Effector CD8-positive, alpha-beta T cell (primary cell): ENCODE measurements around the gene CHCT1.

Experiments used
- DNase-seq: peaks from one replicate; lab custom pipeline; 2025; lab: John Stamatoyannopoulos, UW

Gene CHCT1

DNA sequence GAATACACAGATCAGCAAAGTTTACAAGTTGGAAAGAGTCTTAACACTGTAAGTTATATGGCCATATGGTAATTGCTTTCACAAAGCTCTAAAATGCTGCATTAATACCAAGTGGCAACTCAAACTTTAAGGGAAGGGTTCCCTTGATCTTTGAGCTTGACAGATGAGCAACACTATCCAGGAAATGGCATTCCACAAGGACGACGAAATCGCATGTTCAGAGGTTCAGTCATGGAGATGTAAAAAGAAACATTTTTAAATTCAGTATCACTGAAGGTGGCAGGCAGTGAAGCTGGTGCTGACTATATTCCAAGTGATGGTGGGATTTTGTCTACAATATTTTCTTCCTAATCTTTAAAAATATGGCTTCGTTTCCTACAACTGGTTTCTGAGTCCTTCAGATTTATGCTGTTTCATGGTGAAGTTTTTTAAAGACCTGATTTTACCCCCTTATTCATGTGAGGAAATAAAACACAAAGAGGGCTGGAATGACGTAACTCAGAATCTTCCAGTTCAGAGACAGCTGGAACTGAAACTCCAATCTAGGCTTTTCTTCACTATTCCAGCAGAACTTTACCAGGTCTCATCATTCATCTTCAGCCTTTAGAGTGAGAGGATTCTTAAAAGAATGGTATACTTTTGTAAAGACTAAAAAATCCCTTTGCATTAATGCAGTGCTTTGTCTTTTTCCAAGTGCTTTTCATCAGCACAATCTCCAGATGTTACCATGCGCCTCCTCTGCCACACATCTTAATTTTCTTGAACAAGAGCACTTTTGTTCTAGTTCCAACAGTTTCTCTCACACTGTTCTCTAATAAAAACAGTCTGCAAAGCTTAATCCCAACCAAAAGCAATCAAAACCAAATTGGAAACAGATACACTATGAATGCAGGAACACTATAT, 20.2 kb downstream of the CHCT1 start:
- no peak for DNase-seq

DNA sequence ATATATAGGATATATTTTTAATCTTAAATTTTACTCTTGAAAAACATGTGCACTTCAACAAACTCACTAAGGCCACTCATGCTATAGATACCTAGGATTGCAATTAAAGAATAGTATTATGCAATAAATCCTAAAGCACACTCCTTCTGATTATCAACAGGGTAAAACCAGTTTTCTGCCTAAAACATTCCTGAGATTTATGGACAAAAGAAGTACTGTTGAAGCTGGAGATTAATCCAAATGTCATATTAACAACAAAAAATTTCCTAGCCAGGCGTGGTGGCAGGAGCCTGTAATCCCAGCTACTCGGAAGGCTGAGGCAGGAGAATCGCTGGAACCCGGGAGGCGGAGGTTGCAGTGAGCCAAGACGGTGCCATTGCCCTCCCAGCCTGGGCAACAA, 21.4 kb downstream of the CHCT1 start:
- DNase-seq: no peak

DNA sequence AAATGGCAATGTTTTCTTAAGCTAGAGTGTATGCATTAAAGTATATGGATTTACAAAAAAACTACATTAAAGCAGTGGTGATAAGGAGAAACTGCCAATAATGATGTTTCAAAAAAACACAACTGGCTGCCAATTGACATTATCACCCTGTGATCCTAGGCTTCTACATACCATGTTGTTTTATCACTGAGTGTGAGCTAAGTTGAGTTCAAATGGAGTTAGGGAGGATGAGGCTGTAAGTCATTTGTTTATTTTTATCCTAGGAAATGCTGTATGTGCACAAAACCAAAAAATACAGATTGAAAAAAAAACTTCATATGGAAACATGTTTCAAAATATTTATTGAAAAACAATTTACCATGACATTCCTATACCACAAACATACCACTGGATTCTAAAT, 22.9 kb downstream of the CHCT1 start:
- no peak for DNase-seq

DNA sequence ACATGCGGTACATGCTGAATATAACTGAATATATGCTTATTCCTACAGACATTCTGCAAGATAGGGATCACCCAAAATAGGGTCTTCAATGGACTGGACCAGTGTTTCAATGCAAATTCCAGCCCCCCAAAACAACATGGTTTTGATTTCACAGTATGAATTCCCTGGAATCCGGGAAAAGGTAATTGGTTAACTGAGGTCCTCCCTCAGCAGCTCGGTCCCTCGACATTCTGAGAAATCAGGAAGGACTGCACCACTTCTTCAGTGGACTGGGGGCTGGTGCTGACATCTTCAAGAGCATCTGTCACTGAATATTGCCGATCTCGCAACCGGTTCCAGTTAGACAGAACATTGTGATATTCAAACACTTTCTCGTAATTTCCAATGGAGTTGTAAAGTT, 25.1 kb downstream of the CHCT1 start:
- no peak for DNase-seq

DNA sequence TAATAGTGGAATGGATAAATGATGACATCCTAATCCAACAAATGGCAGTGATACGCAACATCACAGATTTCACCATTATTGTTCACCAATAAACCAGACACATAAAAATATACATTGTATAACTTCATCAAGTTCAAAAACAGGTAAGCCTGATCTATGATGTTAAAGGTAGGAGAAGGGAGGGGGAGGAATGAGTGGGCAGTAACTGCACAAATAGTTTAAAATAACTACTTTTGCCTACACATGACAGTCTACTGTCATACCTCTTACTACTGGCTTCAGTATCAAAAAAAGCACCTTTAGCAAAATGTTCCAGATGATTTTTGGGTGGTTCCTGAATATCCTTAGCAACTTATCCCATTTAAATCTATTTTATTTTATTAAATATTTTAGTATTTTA, 28.8 kb downstream of the CHCT1 start:
- no peak for DNase-seq

DNA sequence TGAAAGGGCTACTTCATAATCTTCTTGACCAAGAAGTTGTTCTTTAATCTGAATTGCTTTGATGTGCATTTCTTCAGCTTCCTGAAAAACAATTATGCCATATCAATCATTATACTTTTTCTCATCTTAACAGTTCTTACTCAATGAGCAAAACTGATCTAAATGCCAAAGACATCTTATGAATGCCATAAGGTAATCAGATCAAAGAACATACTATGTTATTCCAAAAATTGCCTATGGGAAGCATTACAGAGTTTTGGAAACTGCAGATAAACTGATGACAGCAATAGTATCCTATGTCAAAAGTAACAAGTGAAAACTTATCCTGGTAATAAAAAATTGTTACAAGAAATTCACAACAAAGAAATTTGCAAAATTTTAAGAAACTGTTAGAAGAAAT, 29.7 kb downstream of the CHCT1 start:
- DNase-seq: no peak

DNA sequence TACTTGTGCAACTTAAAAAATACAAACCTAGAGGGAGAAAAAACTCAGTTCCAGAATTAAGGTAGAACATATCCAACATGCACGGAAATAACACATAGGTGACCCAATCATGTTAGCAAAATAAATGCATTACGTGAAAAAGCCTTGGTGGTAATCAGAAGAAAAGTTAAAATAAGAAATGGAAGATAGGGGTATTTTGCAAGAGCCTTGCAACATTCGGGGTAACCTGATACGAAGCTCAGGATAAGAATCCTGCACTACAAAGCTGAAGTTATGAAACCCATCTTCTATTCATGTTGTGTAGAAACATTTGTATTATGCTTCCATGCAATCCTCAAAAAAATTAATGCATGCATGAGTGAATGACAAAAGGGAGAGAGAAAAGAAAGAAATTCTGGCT, 33.1 kb downstream of the CHCT1 start:
- no peak for DNase-seq

DNA sequence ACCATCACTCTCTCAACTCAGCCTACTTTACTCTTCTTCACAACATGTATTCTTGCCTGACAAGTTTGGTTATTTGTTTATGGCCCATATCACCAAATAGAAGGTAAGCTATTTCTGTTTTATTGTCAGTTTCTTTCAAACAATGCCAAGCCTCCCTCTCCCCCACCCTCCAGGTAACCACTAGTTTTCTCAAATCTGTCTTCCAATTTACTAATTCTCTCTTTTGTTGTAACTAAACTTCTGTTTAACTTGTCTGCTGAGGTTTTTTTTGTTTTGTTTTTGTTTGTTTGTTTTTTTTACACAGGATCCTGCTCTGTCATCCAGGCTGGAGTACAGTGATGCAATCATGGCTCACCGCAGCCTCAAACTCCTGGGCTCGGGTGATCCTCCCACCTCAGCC, 34.9 kb downstream of the CHCT1 start:
- DNase-seq: no peak

DNA sequence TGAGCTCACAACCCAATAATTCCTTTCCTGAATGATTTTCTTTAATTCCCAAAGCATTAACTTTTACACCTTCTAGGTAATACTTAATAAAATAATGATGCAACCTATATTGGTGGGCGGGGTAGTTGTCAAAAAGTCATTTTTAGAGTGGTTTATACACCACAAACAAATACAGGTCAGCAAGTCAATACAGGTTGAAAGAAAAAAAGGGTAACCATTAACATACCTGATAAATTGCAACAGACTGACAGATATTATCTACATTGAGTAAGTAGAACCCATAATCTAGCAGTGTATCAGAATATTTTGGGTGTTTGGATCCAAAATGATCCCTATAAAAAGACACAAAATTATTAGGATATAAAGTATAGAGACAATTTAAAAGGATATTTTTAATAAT, 39.3 kb downstream of the CHCT1 start:
- DNase-seq: no peak

DNA sequence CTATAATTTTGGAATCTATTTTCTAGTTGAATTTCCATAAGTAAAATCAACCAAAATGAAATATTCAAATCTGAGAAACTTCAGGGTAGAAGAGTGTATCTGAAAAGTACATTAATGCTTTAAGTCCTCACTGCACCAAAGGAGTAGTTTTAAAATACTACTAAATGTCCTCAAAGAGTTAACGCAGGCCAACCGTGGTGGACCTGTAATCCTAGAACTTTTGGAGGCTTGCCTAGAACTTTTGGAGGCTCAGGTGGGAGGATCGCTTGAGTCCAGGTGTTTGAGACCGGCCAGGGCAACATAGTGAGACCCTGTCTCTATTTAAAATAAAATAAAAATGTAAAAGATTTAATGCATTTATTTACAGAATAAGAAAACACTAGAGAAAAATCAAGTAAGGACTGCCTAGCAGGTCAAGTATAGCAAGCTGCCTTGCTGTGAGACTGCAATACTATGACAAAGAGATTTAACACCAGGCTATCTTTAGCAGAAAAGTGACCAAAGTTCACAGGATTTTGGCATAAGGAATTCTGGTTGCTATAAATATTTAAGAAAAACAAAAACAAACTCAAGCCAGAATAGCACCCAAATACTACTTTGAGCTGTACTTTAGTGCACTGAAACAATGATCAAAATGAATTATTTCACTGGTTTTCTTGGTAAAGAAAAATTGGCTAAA, 41.0 kb downstream of the CHCT1 start:
- no peak for DNase-seq

DNA sequence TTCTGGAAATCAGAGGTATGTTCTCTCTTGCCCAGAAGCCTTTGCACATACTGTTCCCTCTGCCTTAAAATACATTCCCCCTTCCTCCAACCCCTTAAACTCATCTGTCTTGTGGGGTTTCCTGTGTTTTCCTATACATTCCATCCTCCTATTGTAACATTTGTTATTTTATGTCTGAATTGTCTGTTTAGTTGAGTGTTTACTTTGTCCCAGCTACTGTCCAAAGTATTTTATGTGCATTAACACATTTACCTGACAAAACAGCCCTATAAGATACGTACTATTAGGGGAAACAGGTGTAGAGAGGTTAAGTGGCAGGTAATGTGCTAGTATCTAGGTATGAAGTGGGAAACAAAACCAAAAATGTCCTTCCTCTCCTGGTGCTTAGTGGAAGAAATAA, 42.1 kb downstream of the CHCT1 start:
- DNase-seq: no peak

DNA sequence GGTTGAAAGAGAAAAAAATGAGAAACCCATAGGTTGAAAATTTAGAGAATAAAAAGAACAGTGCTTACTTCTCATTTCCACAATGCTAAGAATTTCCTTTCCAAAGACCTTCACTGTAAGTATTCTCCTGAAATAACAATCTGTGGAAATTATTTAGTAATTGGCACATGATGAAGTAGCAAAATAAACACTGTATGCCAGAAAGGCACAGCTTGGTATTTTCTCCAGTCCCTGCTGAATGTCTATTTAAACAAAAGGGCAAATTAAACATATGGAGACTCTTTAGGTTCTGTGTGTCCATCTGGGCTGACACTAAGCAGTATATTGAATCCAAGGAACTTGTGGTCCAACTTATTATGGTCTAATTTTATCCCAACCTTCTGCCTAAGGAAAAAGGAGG, 46.1 kb downstream of the CHCT1 start:
- no peak for DNase-seq

DNA sequence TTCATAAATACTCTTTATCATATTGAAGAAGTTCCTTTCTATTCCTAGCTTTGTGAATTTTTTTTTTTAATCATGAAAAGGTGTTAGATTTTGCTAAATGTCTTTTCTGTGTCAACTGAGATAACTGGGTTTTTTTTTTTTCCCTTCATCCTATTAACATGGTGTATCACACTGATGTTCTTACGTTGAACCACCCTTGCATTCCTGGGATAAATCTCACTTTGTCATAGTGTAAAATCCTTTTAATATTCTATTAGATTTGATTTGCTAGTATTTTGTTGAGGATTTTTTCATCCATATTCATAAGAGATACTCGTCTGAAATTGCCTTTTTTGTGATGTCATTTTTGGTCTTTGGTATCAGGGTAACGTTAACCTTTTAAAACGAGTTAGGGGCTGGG, 49.2 kb downstream of the CHCT1 start:
- DNase-seq: no peak

DNA sequence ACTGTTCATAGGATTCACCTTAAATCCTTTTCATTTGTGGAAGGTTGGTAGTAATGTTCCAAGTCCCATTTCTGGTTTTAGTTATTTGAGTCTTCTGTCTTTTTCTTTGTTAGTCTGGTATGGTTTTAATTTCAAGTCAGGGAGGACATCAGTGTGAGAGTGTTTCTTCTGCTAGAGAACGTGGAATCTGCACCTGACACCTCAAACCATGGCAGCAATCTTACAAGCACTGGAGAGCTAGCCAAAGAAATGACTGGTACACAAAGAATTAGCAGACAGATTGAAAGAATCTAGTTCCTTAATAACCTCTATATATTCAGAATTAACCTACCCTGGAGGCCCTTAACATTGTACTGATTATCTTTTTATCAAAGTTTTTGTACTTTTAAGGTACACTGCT, 50.2 kb downstream of the CHCT1 start:
- DNase-seq: no peak

DNA sequence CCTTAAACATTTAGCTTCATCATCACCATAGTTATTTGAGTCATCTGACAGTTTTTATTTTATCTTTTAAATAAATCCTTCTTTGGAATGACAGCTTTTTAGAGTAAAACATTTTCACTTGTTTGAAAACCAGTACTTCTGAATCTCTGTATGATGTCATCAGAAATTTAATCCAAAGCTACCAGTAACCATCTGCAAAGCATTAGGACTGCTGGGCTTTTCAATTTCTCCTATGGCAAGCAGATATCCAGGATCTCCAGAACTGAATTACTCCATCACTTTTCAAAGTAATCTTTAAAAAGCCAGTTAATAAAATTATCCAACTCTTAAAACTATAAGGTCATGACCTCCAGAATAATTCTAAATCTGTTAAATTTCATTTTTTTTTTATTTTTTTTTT, 51.5 kb downstream of the CHCT1 start:
- DNase-seq: no peak
